22Rv1 (cell line): Measurements from ENCODE around the gene MGME1.

Source experiments
- H3K27ac ChIP-seq: fragments of 450-650 bp; 2 replicates; pipeline ENCODE4 v1.5.1; 2017
- ZFX ChIP-seq: fragments of 450-650 bp; IDR thresholded peaks from 2 replicates; pipeline ENCODE4 v1.6.1; 2017; ENCODE audit warnings: antibody characterized with exemption, borderline replicate concordance
- TF ChIP-seq, protein P1 (sequence below): fragments of 450-650 bp; IDR thresholded peaks from 2 replicates; pipeline ENCODE4 v1.5.1; 2017; ENCODE audit warnings: mild to moderate bottlenecking

Gene MGME1

DNA sequence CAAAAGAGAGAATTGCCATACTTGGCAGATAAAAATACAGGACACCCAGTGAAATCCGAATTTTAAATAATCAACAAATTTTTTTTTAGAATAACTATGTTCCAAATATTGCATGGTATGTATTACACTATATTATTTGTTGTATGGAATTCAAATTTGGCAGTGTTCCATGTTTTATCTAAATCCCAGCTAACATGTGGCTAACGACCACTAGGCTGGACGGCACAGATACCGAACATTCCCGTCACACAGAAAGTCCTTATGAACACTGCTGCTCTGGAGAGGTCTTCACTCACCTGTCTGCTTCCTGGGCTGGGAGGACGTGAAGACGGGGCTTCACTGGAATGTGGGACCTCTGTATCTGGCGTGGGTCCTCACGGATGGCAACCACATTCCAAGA, 33.1 kb upstream of the MGME1 start:
- H3K27ac ChIP-seq: no peak overlapping the region
- TF ChIP-seq, protein P1, sequence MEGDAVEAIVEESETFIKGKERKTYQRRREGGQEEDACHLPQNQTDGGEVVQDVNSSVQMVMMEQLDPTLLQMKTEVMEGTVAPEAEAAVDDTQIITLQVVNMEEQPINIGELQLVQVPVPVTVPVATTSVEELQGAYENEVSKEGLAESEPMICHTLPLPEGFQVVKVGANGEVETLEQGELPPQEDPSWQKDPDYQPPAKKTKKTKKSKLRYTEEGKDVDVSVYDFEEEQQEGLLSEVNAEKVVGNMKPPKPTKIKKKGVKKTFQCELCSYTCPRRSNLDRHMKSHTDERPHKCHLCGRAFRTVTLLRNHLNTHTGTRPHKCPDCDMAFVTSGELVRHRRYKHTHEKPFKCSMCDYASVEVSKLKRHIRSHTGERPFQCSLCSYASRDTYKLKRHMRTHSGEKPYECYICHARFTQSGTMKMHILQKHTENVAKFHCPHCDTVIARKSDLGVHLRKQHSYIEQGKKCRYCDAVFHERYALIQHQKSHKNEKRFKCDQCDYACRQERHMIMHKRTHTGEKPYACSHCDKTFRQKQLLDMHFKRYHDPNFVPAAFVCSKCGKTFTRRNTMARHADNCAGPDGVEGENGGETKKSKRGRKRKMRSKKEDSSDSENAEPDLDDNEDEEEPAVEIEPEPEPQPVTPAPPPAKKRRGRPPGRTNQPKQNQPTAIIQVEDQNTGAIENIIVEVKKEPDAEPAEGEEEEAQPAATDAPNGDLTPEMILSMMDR: no peak
- no peak for TF ChIP-seq ZFX

DNA sequence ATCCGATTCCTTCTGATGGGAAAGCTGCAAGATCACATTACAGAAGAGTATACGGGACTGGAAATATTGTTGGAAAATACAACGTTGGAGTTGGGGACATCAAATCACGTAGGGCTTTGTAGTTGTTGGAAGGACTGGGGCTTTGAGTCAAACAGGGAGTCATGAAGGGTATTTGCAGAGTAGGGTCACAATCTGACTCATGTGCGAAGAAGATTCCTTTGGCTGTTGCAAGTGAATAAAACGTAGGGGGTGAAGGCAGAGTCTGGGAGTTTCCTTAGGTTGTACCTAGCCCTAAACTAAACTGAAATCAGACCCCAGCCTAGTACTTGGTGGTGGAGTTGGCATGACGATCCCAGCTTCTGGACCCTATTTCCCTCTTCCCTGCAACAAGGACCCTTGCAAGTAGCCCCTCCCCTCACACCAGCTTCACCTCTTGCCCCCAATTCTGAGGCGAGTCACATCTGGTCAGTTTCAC, 32.5 kb upstream of the MGME1 start:
- H3K27ac ChIP-seq: no peak overlapping the region
- no peak for TF ChIP-seq ZFX
- TF ChIP-seq, protein P1: no peak

DNA sequence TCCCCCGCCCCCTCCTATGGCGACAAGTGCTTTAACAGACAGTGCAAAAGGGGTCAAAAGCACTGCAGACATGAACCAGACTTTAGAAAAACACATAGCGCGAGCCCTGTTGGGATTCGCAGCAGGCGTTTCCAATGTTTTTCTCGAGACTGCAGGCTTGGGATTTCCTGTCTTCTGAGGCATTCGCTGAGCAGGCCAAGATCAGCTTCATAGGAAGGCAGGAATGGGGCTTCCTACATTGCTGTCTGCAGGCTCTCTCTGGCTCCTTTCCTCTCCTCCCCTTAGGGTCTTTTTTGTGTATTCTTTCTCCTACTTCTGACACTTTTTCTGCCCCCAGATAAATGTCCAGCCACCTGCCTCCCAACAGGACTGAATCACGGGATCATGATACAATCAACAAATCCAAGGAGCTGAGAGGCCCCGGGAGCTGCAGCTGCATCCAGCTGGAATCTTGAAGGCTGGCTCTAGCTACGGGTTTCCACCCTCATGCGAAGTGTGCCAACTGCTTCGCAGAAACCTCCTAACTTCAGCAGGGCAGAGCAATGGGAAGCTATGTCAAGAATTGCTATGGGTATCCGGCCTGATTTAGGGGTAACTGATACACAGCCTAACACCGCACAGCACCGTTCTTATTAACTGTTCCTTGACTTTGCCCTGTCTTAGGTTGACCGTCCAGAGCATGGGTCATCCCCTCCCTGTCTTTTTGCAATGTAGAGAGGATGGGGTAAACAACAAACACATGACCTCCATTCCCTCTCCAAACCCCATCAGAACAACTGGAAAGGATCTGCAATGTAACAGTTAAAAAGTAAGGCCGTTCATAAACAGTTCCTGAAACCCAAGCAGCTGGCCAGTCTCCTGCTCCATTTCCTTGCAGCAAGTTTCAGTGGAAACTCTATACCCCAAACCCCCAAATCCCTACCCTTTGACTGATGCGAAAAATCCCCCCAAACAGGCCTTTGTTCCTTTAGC, 31.8 kb upstream of the MGME1 start:
- H3K27ac ChIP-seq: no peak overlapping the region
- no peak for TF ChIP-seq ZFX
- TF ChIP-seq, protein P1: no peak

DNA sequence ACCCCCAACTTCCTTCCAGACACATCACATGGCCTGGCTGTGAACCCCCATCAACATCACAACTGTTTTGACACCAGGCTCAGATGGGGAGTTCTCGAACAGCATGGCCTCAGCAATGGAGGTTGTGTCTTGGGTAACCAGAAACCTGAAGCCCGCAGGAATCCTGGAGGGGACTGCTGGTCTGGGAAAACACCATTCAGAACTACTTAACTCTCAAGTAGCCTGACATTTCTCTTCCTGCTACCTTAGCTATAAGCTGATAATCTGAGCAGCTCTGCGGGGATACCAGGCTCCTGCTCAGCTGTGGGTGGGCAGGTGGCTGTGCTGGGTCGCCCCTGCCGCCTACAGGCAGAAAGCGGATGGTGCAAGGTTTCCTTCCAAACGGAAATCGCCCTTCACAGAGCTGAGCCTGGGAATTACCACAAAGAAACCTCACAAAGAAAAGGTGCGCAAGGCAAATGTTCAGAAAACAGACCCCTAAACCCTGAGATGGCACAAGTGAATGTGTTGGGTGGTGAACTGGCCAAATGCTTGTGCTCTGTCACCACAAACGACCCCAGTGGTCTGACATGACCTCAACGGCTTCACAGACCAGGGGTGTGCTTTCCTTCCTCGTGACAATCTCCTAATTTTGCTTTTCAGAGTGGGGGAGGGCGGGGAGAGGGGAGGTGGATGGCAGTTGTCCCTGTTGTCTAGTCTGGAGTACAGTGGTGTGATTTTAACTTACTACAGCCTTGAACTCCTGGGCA, 29.8 kb upstream of the MGME1 start:
- TF ChIP-seq ZFX: no peak
- TF ChIP-seq, protein P1: peak; percentile 95
- H3K27ac ChIP-seq: peak overlapping the region; percentile 39

DNA sequence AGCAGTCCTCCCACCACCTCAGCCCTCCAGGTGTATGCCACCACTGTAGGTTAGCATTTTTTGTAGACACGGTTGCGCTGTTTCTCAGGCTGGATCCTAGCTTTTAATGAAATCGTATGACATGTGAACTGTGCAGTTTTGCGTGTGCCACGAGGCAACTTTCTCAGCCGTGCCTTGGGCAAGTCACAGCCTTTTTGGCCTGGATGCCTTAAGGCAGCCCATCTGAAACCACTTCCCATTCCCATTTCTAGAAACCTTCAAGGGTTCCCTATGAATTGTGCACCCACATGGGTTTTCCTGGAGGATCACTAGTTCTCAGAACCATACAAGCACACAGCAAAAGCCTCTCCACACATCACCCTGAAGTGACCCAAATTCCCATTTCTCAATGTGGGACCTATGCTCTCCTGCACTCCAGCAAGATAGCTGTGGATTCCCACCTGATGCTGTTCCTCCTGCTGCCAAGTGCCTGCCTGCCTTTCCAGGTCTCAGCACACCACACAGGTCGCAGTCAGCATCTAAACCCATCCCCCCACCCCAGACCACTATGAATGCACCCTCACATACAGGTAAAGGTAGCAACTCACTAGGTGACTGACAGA, 29.1 kb upstream of the MGME1 start:
- peak overlapping the region; percentile 39 for H3K27ac ChIP-seq
- TF ChIP-seq, protein P1: no peak
- TF ChIP-seq ZFX: no peak

DNA sequence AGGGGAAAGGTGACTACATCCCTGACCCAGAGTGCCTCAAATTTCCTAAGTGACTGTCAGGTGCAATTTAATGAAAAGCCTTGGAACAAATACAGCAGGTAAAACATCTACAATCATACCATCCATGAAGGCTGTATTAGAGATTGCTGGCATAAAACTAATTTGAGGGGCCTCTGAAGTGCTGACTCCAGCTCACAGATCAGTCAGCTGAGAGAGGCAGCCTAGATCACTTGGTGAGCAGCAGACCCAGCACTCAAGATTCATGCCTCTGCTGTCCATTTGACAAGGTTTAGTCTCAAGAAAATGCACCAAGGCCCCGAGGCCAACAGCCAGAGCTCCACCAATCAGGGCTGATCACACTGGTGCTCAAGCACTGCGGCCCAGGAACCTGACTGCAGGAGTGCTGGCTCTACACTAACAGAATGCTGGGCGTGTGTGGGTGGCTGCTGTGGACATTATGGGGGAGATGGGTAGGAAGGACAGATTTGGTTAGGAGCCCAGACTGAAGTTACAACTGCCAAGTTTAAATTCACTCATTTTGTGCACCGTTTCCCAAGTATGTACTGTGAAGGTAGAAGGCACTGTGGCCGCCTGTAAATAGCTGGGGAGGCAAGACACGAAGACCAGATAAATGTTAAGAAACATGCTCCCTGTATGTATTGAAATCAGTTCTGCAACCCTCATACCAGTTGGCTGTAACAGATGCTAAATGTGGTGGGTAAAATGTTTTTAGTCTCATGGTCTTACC, 28.4 kb upstream of the MGME1 start:
- peak overlapping the region; percentile 39 for H3K27ac ChIP-seq
- TF ChIP-seq ZFX: no peak
- TF ChIP-seq, protein P1: no peak
